22Rv1 (cell line): Measurements from ENCODE around the gene DCDC2B.

Source experiments
- H3K27ac ChIP-seq: fragments of 450-650 bp; 2 replicates; pipeline ENCODE4 v1.5.1; 2017
- ZFX ChIP-seq: fragments of 450-650 bp; IDR thresholded peaks from 2 replicates; pipeline ENCODE4 v1.6.1; 2017; ENCODE audit warnings: antibody characterized with exemption, borderline replicate concordance
- TF ChIP-seq, protein P1 (sequence below): fragments of 450-650 bp; IDR thresholded peaks from 2 replicates; pipeline ENCODE4 v1.5.1; 2017; ENCODE audit warnings: mild to moderate bottlenecking

DCDC2B gene

DNA sequence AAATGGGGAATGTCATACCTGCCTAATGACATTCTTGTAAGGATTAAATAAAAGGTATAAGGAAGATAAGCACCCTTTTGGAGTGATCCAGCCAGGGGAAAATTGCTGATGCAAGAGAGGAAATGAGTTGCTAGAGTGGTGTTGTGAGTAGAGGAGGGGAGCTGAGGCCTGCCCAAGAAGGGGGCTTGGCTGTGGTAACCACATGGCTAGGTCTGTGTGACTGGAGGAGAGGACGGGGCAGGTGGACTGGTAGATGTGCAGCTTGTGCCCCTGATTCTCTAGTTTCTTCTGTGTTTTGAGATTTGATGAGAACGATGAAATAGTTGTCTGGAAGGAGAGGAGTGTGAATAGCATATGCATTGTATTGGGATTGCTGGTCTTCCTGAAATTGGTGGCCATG is 22.8 kb upstream of the DCDC2B start:
- H3K27ac ChIP-seq = no peak overlapping the region

DNA sequence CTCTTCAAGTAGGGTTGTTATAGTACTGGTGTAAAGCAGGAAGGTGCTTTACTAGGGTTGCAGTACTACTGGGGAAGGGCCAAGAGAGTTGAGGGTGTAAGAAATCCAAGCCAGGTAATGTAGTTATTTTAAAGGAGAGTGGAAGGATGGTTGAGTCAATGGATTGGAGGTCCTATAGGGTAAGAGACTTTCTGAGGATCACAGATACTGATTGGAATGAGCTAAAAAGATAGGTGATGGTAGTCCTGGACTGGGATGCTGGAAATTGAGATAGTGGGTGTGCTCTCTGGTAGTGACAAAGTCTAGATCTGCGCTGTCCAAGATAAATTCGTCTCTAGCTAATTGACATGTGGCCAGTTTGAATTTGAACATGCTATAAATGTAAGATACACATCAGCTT is 22.4 kb upstream of the DCDC2B start:
- H3K27ac ChIP-seq = no peak overlapping the region

More for the DNA sequence above, 22.8 kb upstream of the DCDC2B start:
- TF ChIP-seq, protein P1, sequence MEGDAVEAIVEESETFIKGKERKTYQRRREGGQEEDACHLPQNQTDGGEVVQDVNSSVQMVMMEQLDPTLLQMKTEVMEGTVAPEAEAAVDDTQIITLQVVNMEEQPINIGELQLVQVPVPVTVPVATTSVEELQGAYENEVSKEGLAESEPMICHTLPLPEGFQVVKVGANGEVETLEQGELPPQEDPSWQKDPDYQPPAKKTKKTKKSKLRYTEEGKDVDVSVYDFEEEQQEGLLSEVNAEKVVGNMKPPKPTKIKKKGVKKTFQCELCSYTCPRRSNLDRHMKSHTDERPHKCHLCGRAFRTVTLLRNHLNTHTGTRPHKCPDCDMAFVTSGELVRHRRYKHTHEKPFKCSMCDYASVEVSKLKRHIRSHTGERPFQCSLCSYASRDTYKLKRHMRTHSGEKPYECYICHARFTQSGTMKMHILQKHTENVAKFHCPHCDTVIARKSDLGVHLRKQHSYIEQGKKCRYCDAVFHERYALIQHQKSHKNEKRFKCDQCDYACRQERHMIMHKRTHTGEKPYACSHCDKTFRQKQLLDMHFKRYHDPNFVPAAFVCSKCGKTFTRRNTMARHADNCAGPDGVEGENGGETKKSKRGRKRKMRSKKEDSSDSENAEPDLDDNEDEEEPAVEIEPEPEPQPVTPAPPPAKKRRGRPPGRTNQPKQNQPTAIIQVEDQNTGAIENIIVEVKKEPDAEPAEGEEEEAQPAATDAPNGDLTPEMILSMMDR = no peak

DNA sequence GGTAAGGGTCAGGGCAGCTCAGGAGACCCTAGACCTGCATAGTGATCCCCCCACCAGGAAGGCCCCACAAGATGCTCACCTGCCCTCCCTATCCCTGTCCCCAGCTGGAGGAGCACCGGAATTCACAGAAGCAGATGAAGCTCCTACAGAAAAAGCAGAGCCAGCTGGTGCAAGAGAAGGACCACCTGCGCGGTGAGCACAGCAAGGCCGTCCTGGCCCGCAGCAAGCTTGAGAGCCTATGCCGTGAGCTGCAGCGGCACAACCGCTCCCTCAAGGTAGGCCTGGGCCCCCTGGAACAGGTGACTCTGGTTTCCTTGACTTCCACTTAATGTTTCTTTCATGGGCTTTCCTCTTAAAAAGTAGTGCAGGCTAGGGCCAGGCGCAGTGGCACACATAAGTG is 21.0 kb upstream of the DCDC2B start:
- H3K27ac ChIP-seq = no peak overlapping the region
- no peak for TF ChIP-seq ZFX
- TF ChIP-seq, protein P1 = no peak

More for the DNA sequence above, 22.4 kb upstream of the DCDC2B start:
- no peak for TF ChIP-seq ZFX
- TF ChIP-seq, protein P1 = no peak

DNA sequence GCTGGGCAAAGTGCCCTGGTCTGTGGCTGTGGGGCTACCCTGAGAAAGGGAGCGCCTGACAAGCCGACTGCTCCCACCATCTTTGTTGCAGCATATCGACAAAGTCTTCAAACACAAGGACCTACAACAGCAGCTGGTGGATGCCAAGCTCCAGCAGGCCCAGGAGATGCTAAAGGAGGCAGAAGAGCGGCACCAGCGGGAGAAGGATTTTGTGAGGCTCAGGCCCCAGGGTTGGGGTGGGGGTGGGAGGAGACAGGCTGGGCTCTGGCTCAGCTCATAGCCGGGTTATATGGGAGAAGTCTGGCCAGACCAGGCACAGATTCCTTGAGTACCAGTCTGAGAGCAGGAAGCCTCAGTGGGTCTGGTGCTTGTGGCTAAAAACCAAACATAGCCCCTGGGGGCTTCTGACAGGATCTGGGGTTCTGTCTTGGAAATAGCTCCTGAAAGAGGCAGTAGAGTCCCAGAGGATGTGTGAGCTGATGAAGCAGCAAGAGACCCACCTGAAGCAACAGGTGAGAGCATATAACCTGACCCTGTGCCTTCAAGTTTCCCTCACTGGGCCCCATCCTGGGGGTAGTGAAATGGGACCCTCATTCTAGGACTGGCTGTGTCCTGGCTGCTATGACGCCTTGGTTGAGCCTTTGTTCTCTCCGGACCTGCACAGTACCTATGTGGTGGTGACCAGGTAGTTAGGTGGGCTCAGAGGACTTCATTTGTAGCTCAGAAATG is 16.5 kb upstream of the DCDC2B start:
- TF ChIP-seq ZFX = no peak
- H3K27ac ChIP-seq = no peak overlapping the region

DNA sequence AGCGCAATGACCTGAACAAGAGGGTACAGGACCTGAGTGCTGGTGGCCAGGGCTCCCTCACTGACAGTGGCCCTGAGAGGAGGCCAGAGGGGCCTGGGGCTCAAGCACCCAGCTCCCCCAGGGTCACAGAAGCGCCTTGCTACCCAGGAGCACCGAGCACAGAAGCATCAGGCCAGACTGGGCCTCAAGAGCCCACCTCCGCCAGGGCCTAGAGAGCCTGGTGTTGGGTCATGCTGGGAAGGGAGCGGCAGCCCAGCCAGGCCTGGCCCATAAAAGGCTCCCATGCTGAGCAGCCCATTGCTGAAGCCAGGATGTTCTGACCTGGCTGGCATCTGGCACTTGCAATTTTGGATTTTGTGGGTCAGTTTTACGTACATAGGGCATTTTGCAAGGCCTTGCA is 13.9 kb upstream of the DCDC2B start:
- no peak for TF ChIP-seq ZFX
- TF ChIP-seq, protein P1 = no peak
- H3K27ac ChIP-seq = no peak overlapping the region

DNA sequence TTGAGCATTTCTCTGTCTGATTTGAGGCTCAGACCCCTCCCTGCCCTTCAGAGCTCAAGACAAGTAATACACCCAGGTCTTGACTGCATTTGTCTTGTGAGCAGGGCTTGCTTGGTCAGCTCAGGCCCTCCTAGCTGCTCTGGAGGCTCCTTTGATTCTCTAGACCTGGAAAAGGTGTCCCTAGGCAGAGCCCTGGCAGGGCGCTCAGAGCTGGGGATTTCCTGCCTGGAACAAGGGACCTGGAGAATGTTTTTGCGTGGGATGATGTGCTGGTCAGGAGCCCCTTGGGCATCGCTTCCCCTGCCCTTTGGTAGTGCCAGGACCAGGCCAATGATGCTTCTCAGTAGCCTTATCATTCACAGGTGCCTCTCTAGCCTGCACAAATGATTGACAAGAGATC is 13.4 kb upstream of the DCDC2B start:
- no peak for TF ChIP-seq ZFX
- TF ChIP-seq, protein P1 = no peak
- H3K27ac ChIP-seq = no peak overlapping the region

DNA sequence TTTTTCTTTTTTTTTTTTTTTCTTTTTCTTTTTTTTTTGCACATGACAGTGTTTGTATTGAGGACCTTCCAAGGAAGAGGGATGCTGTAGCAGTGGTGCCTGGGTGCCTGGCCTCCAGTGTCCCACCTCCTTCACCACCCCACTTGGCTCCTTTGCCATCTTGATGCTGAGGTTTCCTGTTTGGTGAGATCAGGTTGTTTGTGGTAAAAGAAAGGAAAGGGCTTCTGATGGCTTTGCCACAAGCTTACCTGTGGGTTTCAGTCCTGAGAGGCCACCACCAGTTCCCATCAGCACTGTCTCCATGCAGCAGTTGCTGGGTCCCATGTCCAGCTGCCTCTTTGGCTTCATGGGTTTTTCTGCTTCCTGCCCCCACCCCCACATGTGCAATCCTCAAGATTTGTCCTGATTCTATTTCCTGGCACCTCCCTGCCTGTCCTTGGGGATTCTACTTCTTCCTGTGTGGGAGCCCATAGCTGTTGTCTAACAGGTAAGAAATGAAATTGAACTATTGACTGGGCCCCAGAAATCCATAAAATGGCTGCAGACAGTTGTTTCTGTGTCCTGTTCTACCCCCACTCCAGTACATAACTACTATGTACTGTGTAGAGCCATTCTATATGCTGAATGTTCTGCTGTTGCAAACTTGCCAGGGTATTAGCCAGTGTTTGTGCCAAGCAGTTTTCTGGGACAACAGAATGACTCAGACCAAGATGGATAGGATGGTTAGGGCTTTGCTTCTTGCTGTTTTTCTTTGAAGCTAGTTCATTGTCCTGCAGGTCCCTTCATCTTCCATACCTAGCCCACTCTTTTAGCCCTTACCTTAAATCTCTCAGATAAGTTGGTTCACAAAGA is 12.7 kb upstream of the DCDC2B start:
- TF ChIP-seq, protein P1 = no peak
- TF ChIP-seq ZFX = no peak
- no peak overlapping the region for H3K27ac ChIP-seq
